Lower lobe of right lung (tissue), 2 donors: ENCODE measurements around the gene KPNA3. TPM values are rescaled to one million over a fixed set of nuclear protein-coding genes. Genes with fewer than 3 reads are reported as not detected.

Experiments used
- ATAC-seq, 2 donors: fragments of 200-7000 bp; cut with Tn5 transposase; one replicate each; pipeline ENCODE4 v1.9.1; 2020 to 2022; ENCODE audit warnings: mild to moderate bottlenecking in 2 of 2, moderate library complexity in 2 of 2
- DNase-seq: peaks from one replicate; pipeline ENCODE4 v3.0.0-alpha.2; 2020
- H3K27ac ChIP-seq: fragments of 200-600 bp; one replicate; pipeline ENCODE4 v1.8.0; 2022
- H3K27me3 ChIP-seq: fragments of 200-600 bp; one replicate; pipeline ENCODE4 v1.8.0; 2022; ENCODE audit warnings: low read depth
- H3K36me3 ChIP-seq: fragments of 200-600 bp; one replicate; pipeline ENCODE4 v1.8.0; 2022; ENCODE audit warnings: mild to moderate bottlenecking
- H3K4me1 ChIP-seq: fragments of 200-600 bp; one replicate; pipeline ENCODE4 v1.8.0; 2022
- H3K4me3 ChIP-seq: fragments of 200-600 bp; one replicate; pipeline ENCODE4 v1.8.0; 2022; ENCODE audit warnings: mild to moderate bottlenecking
- H3K9me3 ChIP-seq: fragments of 200-600 bp; one replicate; pipeline ENCODE4 v1.8.0; 2022
- intact Hi-C: fragments of 100-400 bp; cut with DNase I; formaldehyde crosslinking; loops from one replicate; pipeline ENCODE4 v1.11.0; 2022
- total RNA-seq: library from RNA; stranded (reverse); fragmentation: NEBNext Ultra II Directional; extraction: Animal tissue kit (Norgen Biotek cat#: 25700); gene quantifications from one replicate; pipeline ENCODE4 v1.2.1, GENCODE V29; 2021
- TF ChIP-seq, protein P1 (sequence below): fragments of 200-600 bp; IDR thresholded peaks from one replicate; pipeline ENCODE4 v1.8.0; 2022; ENCODE audit warnings: antibody characterized with exemption, mild to moderate bottlenecking
- donor health status: DM: no; HTN: yes; CAD: no; lungs with severe emphysema.

Gene KPNA3
- total RNA-seq, 1 donor from 2014 or later, result 31.9 TPM

DNA sequence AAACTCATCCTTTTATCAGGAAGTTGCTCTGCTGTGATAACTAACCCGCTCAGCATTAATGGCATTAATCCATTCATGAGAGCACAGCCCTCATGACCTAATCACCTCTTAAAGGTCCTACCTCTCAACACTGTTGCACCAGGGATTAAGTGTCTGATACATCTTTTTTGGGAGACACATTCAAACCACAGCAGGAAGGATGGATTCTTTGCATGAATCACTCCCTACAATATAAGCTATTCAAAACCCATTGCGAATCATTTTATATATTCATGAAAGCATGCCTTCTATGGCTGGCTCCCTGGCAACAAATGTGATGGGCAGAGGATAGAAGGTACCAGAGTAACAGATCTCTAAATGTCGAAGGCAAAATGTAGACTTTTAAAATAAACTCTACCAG, 136.6 kb downstream of the KPNA3 start:
- Histone ChIP-seq H3K9me3 (no peaks in the 10 kb centered on the region), H3K36me3 (no peaks in the 10 kb centered on the region), H3K27ac (no peak overlapping the region), H3K27me3 (no peaks in the 10 kb centered on the region), H3K4me1 (peaks cover 6% of the 10 kb centered on the region), H3K4me3 (no peak overlapping the region)
- DNase-seq (no peak), ATAC-seq (no peak)
- TF ChIP-seq, protein P1, sequence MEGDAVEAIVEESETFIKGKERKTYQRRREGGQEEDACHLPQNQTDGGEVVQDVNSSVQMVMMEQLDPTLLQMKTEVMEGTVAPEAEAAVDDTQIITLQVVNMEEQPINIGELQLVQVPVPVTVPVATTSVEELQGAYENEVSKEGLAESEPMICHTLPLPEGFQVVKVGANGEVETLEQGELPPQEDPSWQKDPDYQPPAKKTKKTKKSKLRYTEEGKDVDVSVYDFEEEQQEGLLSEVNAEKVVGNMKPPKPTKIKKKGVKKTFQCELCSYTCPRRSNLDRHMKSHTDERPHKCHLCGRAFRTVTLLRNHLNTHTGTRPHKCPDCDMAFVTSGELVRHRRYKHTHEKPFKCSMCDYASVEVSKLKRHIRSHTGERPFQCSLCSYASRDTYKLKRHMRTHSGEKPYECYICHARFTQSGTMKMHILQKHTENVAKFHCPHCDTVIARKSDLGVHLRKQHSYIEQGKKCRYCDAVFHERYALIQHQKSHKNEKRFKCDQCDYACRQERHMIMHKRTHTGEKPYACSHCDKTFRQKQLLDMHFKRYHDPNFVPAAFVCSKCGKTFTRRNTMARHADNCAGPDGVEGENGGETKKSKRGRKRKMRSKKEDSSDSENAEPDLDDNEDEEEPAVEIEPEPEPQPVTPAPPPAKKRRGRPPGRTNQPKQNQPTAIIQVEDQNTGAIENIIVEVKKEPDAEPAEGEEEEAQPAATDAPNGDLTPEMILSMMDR, result no peak
- intact Hi-C loops, result no loop called here

DNA sequence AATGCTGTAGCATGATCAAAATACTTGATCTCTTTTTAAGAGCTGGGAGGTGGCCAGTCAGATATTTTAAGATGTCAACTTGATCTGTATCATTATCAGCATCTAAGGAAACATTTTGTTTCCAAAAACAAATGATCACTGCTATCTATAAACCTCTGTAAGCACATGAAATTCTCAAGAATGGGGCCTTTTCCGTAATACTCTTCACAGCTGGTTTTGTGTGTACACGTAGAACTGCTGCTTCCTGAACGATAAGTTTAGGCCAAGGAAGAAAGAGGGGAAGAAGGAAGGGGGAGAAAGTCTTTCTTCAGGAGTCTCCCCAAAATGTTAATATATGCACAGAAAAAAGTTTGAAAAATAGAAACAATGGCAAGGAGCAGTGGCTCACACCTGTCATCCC, 138.5 kb downstream of the KPNA3 start:
- Histone ChIP-seq H3K27me3 (no peaks in the 10 kb centered on the region), H3K4me3 (no peak overlapping the region), H3K27ac (no peak overlapping the region), H3K4me1 (peaks cover 6% of the 10 kb centered on the region), H3K36me3 (no peaks in the 10 kb centered on the region), H3K9me3 (no peaks in the 10 kb centered on the region)
- DNase-seq (no peak), ATAC-seq (no peak)
- intact Hi-C loops, result no loop called here
- TF ChIP-seq, protein P1, result no peak

DNA sequence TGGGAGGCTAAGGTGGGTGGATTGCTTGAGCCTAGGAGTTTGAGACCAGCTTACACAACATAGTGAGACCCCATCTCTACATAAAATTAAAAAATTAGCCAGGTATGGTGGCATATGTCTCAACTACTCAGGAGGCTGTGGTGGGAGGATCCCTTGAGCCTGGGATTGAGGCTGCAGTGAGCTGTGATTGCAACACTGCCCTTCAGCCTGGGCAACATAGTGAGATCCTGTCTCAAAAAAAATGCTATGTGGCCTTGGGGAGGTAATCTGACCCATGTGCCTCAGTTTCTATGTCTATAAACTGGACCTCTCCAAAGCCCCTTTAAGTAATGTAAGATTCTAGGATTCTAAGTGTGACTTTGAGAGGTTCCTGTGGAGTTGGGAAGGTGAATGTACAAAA, 139.0 kb downstream of the KPNA3 start:
- Histone ChIP-seq H3K4me3 (no peak overlapping the region), H3K9me3 (no peaks in the 10 kb centered on the region), H3K4me1 (peaks cover 6% of the 10 kb centered on the region), H3K36me3 (no peaks in the 10 kb centered on the region), H3K27me3 (no peaks in the 10 kb centered on the region), H3K27ac (peak overlapping the region; percentile 14)
- TF ChIP-seq, protein P1, result no peak
- DNase-seq (no peak), ATAC-seq (no peak)
- intact Hi-C loops, result no loop called here

DNA sequence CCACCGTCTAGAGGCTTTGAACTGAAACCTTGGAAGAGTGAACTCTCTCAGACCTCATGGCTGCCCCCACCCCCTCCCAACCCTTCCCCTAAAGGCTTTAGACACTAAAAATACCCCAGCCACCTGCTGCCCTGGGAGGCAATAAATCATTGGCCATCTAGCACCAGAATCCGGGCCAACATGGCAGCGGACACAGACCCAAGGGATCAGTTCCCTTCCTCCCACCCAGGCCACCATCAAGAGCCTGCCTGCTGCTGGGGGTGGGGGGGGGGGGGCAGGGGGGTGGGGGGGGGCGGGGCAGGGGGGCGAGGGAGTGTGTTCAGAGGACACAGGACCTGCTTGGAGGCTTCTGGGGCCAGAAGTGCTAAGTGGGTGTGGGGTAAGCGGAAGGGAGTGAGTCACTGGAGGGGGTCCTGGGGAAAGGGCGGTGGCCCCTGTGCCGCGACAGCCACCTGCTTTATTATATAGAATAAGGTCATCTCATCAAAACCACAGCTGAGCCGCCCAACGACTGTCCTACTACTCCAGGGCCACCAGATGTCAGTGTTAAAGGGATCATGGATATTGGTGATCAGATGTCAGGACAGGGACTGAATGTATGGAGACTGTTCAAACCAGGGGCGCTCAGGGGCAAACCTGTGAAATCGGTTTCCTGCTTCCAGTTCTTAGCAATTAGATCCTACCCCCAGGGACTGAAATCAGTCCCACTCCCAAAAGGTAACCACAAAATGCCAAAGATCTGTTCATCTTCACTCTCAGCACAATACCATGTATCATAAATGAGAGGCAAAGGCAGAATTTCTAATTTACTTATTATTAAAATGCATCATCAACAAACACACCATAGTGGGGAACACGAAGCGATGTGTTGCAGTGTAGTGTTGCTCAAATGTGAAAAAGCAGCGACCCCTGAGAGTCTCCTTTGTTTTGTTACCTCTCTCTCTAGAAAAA, 139.9 kb downstream of the KPNA3 start:
- no peak overlapping the region for H3K4me3 ChIP-seq
- H3K27me3 ChIP-seq, result no peaks in the 10 kb centered on the region
- H3K9me3 ChIP-seq, result no peaks in the 10 kb centered on the region
- ATAC-seq (peak; percentile 44 to 62), DNase-seq (no peak)
- H3K27ac ChIP-seq, result no peak overlapping the region
- TF ChIP-seq, protein P1, result peak; percentile 42
- intact Hi-C loops, result no loop called here
- H3K36me3 ChIP-seq, result no peaks in the 10 kb centered on the region
- H3K4me1 ChIP-seq, result peaks cover 6% of the 10 kb centered on the region

DNA sequence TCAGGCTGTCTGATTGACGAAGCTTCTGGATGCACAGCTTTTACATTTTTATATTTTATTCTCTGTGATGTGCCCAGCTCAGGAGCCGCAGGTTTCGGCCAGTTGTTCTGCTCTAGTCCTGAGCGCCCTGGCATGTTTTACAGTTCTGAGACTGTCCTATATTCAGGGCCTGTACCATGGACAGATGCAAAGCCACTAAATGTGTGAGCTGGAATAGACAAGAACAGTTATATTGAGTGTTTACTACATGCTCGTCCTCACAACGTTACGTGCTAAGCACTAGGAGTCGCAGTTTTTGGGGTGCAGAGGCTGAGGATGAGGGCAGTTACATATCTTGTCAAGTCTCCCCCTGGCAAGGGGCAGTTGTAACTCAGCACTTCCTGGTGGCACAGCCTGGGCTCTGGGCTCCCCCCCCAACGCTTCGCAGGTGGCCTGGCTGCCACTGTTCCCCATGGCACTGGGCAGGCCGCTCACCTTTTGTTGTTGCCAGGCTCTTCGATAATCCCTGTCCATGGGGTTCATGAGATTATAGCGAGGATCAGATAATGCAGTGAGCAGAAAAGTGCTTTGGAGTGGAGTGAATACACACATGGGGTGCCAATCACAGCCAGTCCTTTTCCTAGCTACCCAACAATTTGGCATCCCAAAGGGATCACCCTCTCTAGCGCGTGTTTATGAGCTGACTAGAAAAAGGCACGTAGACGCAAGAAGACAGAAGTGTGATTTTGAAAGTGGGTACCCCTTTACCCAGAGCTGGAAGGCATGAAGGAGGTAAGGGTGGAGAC, 140.7 kb downstream of the KPNA3 start:
- intact Hi-C loops, result no loop called here
- no peak for ATAC-seq
- TF ChIP-seq, protein P1, result no peak

More for the DNA sequence above, 140.7 kb downstream of the KPNA3 start:
- Histone ChIP-seq H3K27ac (no peak overlapping the region), H3K36me3 (no peaks in the 10 kb centered on the region), H3K4me1 (peaks cover 6% of the 10 kb centered on the region), H3K27me3 (no peaks in the 10 kb centered on the region), H3K9me3 (no peaks in the 10 kb centered on the region), H3K4me3 (no peak overlapping the region)
- DNase-seq, result no peak
